ENCODE measurements around the gene ANO2. TPM values are rescaled to one million over a fixed set of nuclear protein-coding genes. Genes with fewer than 3 reads are reported as not detected.

The ANO2 gene
- total RNA-seq, 2 donors from 2014 or later: 6.7 to 18.5 TPM

GRCh38 chr12:5944688-5945070, 380 bp downstream of the ANO2 start:
- ATAC-seq (ENCODE audit: insufficient number of reproducible peaks, low FRiP score, low read depth): no peak

GRCh38 chr12:5944053-5944452, 1.0 kb downstream of the ANO2 start:
- no peaks in the 10 kb centered on the region for H3K36me3 ChIP-seq
- no peak overlapping the region for H3K27ac ChIP-seq
- DNase-seq (ENCODE audit: low spot score): no peak
- TF ChIP-seq CTCF (IDR thresholded peaks at IDR 0.05): no peak
- no peaks in the 10 kb centered on the region for H3K9me3 ChIP-seq
- H3K27me3 ChIP-seq (replicated peaks; ENCODE audit: insufficient read depth): no peaks in the 10 kb centered on the region
- H3K4me1 ChIP-seq (ENCODE audit: control insufficient read depth in 1 of 2, low read depth in 2 of 2): peaks cover 5 to 14% of the 10 kb centered on the region in 2 donors
- no peak for ATAC-seq (ENCODE audit: insufficient number of reproducible peaks, low FRiP score, low read depth)
- H3K4me3 ChIP-seq: no peak overlapping the region

More at GRCh38 chr12:5944688-5945070, 380 bp downstream of the ANO2 start:
- DNase-seq (ENCODE audit: low spot score): no peak
- no peak for TF ChIP-seq CTCF (IDR thresholded peaks at IDR 0.05)
- peaks cover 5 to 14% of the 10 kb centered on the region in 2 donors for H3K4me1 ChIP-seq (ENCODE audit: control insufficient read depth in 1 of 2, low read depth in 2 of 2)
- no peaks in the 10 kb centered on the region for H3K36me3 ChIP-seq
- H3K9me3 ChIP-seq: no peaks in the 10 kb centered on the region
- H3K27me3 ChIP-seq (replicated peaks; ENCODE audit: insufficient read depth): no peaks in the 10 kb centered on the region
- H3K27ac ChIP-seq: no peak overlapping the region
- H3K4me3 ChIP-seq: peak overlapping the region; percentile 68

- ATAC-seq (ENCODE audit: insufficient number of reproducible peaks, low FRiP score, low read depth): no peak
- no peak for TF ChIP-seq CTCF (IDR thresholded peaks at IDR 0.05)
- no peaks in the 10 kb centered on the region for H3K9me3 ChIP-seq
- DNase-seq (ENCODE audit: low spot score): no peak
- no peak overlapping the region for H3K4me3 ChIP-seq
- no peaks in the 10 kb centered on the region for H3K36me3 ChIP-seq
- no peak overlapping the region for H3K27ac ChIP-seq
- peaks cover 5 to 14% of the 10 kb centered on the region in 2 donors for H3K4me1 ChIP-seq (ENCODE audit: control insufficient read depth in 1 of 2, low read depth in 2 of 2)
- no peaks in the 10 kb centered on the region for H3K27me3 ChIP-seq (replicated peaks; ENCODE audit: insufficient read depth)
These were observed 3.2 kb downstream of the ANO2 start for GRCh38 chr12:5941907-5942306.

GRCh38 chr12:5927732-5928516, 17.1 kb downstream of the ANO2 start:
- H3K27me3 ChIP-seq (replicated peaks; ENCODE audit: insufficient read depth): no peaks in the 10 kb centered on the region
- H3K4me3 ChIP-seq: no peak overlapping the region
- H3K9me3 ChIP-seq: no peaks in the 10 kb centered on the region
- no peak overlapping the region for H3K27ac ChIP-seq
- H3K36me3 ChIP-seq: no peaks in the 10 kb centered on the region
- no peaks in the 10 kb centered on the region for H3K4me1 ChIP-seq (ENCODE audit: control insufficient read depth in 1 of 2, low read depth in 2 of 2)
- no peak for TF ChIP-seq CTCF (IDR thresholded peaks at IDR 0.05)
- ATAC-seq (ENCODE audit: insufficient number of reproducible peaks, low FRiP score, low read depth) (no peak), DNase-seq (ENCODE audit: low spot score) (no peak)

- DNase-seq (ENCODE audit: low spot score) (no peak), ATAC-seq (ENCODE audit: insufficient number of reproducible peaks, low FRiP score, low read depth) (no peak)
- Histone ChIP-seq H3K36me3 (no peaks in the 10 kb centered on the region), H3K4me3 (no peak overlapping the region), H3K27ac (no peak overlapping the region), H3K27me3 (replicated peaks; ENCODE audit: insufficient read depth) (no peaks in the 10 kb centered on the region), H3K9me3 (no peaks in the 10 kb centered on the region), H3K4me1 (ENCODE audit: control insufficient read depth in 1 of 2, low read depth in 2 of 2) (no peaks in the 10 kb centered on the region)
- TF ChIP-seq CTCF (IDR thresholded peaks at IDR 0.05): no peak
These were observed 19.4 kb downstream of the ANO2 start for GRCh38 chr12:5925646-5926045.

Data from thoracic aorta (tissue), 2 donors.